ENCODE measurements around the gene PXDN. TPM values are rescaled to one million over a fixed set of nuclear protein-coding genes. Genes with fewer than 3 reads are reported as not detected.

The PXDN gene
- total RNA-seq, 1 experiment from 2014 or later, result 0.25 TPM

- no peaks in the 10 kb centered on the region for H3K36me3 Mint-ChIP-seq (ENCODE audit: insufficient read depth, unreplicated experiment)
- no peak for TF ChIP-seq CTCF (IDR thresholded peaks at IDR 0.05; ENCODE audit: insufficient read depth in 1 of 2, low read depth in 1 of 2, low read length in 1 of 2, severe bottlenecking in 1 of 2, unreplicated experiment in 1 of 2)
Observed at GRCh38 chr2:1772471-1773267, 28.4 kb upstream of the PXDN start.

GRCh38 chr2:1771626-1772280 is 27.4 kb upstream of the PXDN start:
- DNase-seq, result no peak
- TF ChIP-seq CTCF (IDR thresholded peaks at IDR 0.05; ENCODE audit: insufficient read depth in 1 of 2, low read depth in 1 of 2, low read length in 1 of 2, severe bottlenecking in 1 of 2, unreplicated experiment in 1 of 2), result no peak
- Mint-ChIP-seq H3K36me3 (ENCODE audit: insufficient read depth, unreplicated experiment) (no peaks in the 10 kb centered on the region), H3K9me3 (ENCODE audit: unreplicated experiment) (no peaks in the 10 kb centered on the region), H3K4me3 (ENCODE audit: unreplicated experiment) (no peak overlapping the region), H3K4me1 (ENCODE audit: low read depth, unreplicated experiment) (peaks cover 10% of the 10 kb centered on the region), H3K27me3 (ENCODE audit: insufficient read depth, unreplicated experiment) (no peaks in the 10 kb centered on the region), H3K27ac (ENCODE audit: unreplicated experiment) (peak overlapping the region; percentile 31)
- no peaks in the 10 kb centered on the region for H3K27me3 ChIP-seq (replicated peaks; ENCODE audit: control insufficient read depth, insufficient read depth, low read length)
- intact Hi-C loops (cut with micrococcal nuclease; ENCODE audit: unreplicated experiment), result no loop called here
- no TSS peak for BruUV-seq (replicated peaks)
- H3K9me3 ChIP-seq, result no peaks in the 10 kb centered on the region
- H3K36me3 ChIP-seq (ENCODE audit: control insufficient read depth, insufficient read depth, low read length), result no peaks in the 10 kb centered on the region
- no peak overlapping the region for H3K4me3 ChIP-seq (ENCODE audit: low read depth, low read length)
- POLR2A ChIA-PET, result no interaction called here
- CTCF ChIA-PET, result no interaction called here
- peaks cover 40% of the 10 kb centered on the region for H3K4me1 ChIP-seq

More at GRCh38 chr2:1772471-1773267, 28.4 kb upstream of the PXDN start:
- Mint-ChIP-seq H3K27ac (ENCODE audit: unreplicated experiment) (peak overlapping the region; percentile 30), H3K4me3 (ENCODE audit: unreplicated experiment) (peak overlapping the region; percentile 40), H3K9me3 (ENCODE audit: unreplicated experiment) (no peaks in the 10 kb centered on the region), H3K27me3 (ENCODE audit: insufficient read depth, unreplicated experiment) (no peaks in the 10 kb centered on the region), H3K4me1 (ENCODE audit: low read depth, unreplicated experiment) (peaks cover 10% of the 10 kb centered on the region)
- Histone ChIP-seq H3K4me1 (peaks cover 40% of the 10 kb centered on the region), H3K4me3 (ENCODE audit: low read depth, low read length) (no peak overlapping the region), H3K27me3 (replicated peaks; ENCODE audit: control insufficient read depth, insufficient read depth, low read length) (no peaks in the 10 kb centered on the region), H3K9me3 (no peaks in the 10 kb centered on the region), H3K36me3 (ENCODE audit: control insufficient read depth, insufficient read depth, low read length) (no peaks in the 10 kb centered on the region)
- no TSS peak for BruUV-seq (replicated peaks)
- CTCF ChIA-PET, result no interaction called here
- intact Hi-C loops (cut with micrococcal nuclease; ENCODE audit: unreplicated experiment), result no loop called here
- POLR2A ChIA-PET, result no interaction called here
- DNase-seq, result no peak

GRCh38 chr2:1770566-1771380 is 26.5 kb upstream of the PXDN start:
- no peaks in the 10 kb centered on the region for H3K27me3 Mint-ChIP-seq (ENCODE audit: insufficient read depth, unreplicated experiment)
- no TSS peak for BruUV-seq (replicated peaks)
- H3K9me3 Mint-ChIP-seq (ENCODE audit: unreplicated experiment), result no peaks in the 10 kb centered on the region
- H3K27ac Mint-ChIP-seq (ENCODE audit: unreplicated experiment), result no peak overlapping the region
- peaks cover 10% of the 10 kb centered on the region for H3K4me1 Mint-ChIP-seq (ENCODE audit: low read depth, unreplicated experiment)
- Histone ChIP-seq H3K27me3 (replicated peaks; ENCODE audit: control insufficient read depth, insufficient read depth, low read length) (no peaks in the 10 kb centered on the region), H3K4me3 (ENCODE audit: low read depth, low read length) (no peak overlapping the region), H3K36me3 (ENCODE audit: control insufficient read depth, insufficient read depth, low read length) (no peaks in the 10 kb centered on the region), H3K4me1 (peaks cover 35% of the 10 kb centered on the region), H3K9me3 (no peaks in the 10 kb centered on the region)
- H3K36me3 Mint-ChIP-seq (ENCODE audit: insufficient read depth, unreplicated experiment), result no peaks in the 10 kb centered on the region
- DNase-seq, result no peak
- H3K4me3 Mint-ChIP-seq (ENCODE audit: unreplicated experiment), result no peak overlapping the region
- POLR2A ChIA-PET, result no interaction called here
- CTCF ChIA-PET, result interaction anchor here (1.2 to 1.3 kb wide), 2 partner anchors 47 to 217 kb away, joined by 3 to 7 read pairs; no protein-coding TSS in a partner anchor
- intact Hi-C loops (cut with micrococcal nuclease; ENCODE audit: unreplicated experiment), result no loop called here
- TF ChIP-seq CTCF (IDR thresholded peaks at IDR 0.05; ENCODE audit: insufficient read depth in 1 of 2, low read depth in 1 of 2, low read length in 1 of 2, severe bottlenecking in 1 of 2, unreplicated experiment in 1 of 2), result no peak
